OCI-LY1 (cell line): ENCODE measurements around the gene SORD.

Source experiments
- H2AFZ ChIP-seq: fragments of 200-600 bp; sonication (generic), shearing (Covaris generic); 2 replicates; pipeline ENCODE4 v1.6.0; 2014; ENCODE audit warnings: antibody characterized with exemption, mild to moderate bottlenecking, low read length
- H3F3A ChIP-seq: fragments of 200-600 bp; sonication (generic), shearing (Covaris generic); 2 replicates; pipeline ENCODE4 v1.6.0; 2014; ENCODE audit warnings: mild to moderate bottlenecking, antibody characterized with exemption, low read length, moderate library complexity; ENCODE audit not compliant: insufficient read depth
- H3K27ac ChIP-seq: fragments of 200-600 bp; sonication (generic); 2 replicates; pipeline ENCODE4 v1.5.1; 2014; ENCODE audit warnings: low read length, mixed run types, mild to moderate bottlenecking, low read depth; ENCODE audit not compliant: poor library complexity, severe bottlenecking
- H3K27me3 ChIP-seq: fragments of 200-600 bp; sonication (generic); 2 replicates; pipeline ENCODE4 v1.6.0; 2014; ENCODE audit warnings: antibody characterized with exemption, mild to moderate bottlenecking, low read length, moderate library complexity; ENCODE audit not compliant: insufficient read depth
- H3K36me3 ChIP-seq: fragments of 200-600 bp; sonication (generic); 2 replicates; pipeline ENCODE4 v1.6.1; 2014; ENCODE audit warnings: mild to moderate bottlenecking, antibody characterized with exemption, low read length, moderate library complexity, mixed read lengths; ENCODE audit not compliant: insufficient read depth
- H3K4me1 ChIP-seq: fragments of 200-600 bp; sonication (generic); 2 replicates; pipeline ENCODE4 v1.5.1; 2014; ENCODE audit warnings: mild to moderate bottlenecking, low read length, moderate library complexity; ENCODE audit not compliant: insufficient read depth, severe bottlenecking
- H3K4me2 ChIP-seq: fragments of 200-600 bp; sonication (generic), shearing (Covaris generic); 2 replicates; pipeline ENCODE4 v1.6.1; 2014; ENCODE audit warnings: low read length
- H3K4me3 ChIP-seq: fragments of 200-600 bp; sonication (generic); 2 replicates; pipeline ENCODE4 v1.5.1; 2014; ENCODE audit warnings: low read length, low read depth, mild to moderate bottlenecking, mixed read lengths; ENCODE audit not compliant: poor library complexity, severe bottlenecking
- H3K79me2 ChIP-seq: fragments of 200-600 bp; shearing (Covaris generic); 2 replicates; pipeline ENCODE4 v1.6.1; 2016; ENCODE audit warnings: mixed run types, low read length, mixed read lengths; ENCODE audit not compliant: insufficient read depth
- H3K9ac ChIP-seq: fragments of 200-600 bp; sonication (generic), shearing (Covaris generic); 2 replicates; pipeline ENCODE4 v1.6.1; 2014; ENCODE audit warnings: mild to moderate bottlenecking, low read length, mixed read lengths
- H3K9me2 ChIP-seq: fragments of 200-600 bp; sonication (generic), shearing (Covaris generic); 2 replicates; pipeline ENCODE4 v1.6.1; 2014; ENCODE audit warnings: low read depth, mild to moderate bottlenecking, low read length, mixed read lengths
- H3K9me3 ChIP-seq: fragments of 200-600 bp; shearing (Covaris generic); 2 replicates; pipeline ENCODE4 v1.6.1; 2014; ENCODE audit warnings: low read length, mixed read lengths
- H4K20me1 ChIP-seq: fragments of 200-600 bp; sonication (generic), shearing (Covaris generic); 2 replicates; pipeline ENCODE4 v1.6.0; 2016; ENCODE audit warnings: mild to moderate bottlenecking, low read length; ENCODE audit not compliant: insufficient read depth
- EZH2 ChIP-seq: fragments of 200-600 bp; sonication (generic), shearing (Covaris generic); IDR thresholded peaks from 2 replicates; pipeline ENCODE4 v1.8.0; 2017; ENCODE audit warnings: borderline replicate concordance, mixed run types, mild to moderate bottlenecking, antibody characterized with exemption, low read length, moderate library complexity, mixed read lengths
- TF ChIP-seq, protein P1 (sequence below): fragments of 200-600 bp; sonication (generic), shearing (Covaris generic); IDR thresholded peaks from 2 replicates; pipeline ENCODE4 v1.5.1; 2017; ENCODE audit warnings: mild to moderate bottlenecking, antibody characterized with exemption, low read length, moderate library complexity, mixed read lengths

SORD gene

DNA sequence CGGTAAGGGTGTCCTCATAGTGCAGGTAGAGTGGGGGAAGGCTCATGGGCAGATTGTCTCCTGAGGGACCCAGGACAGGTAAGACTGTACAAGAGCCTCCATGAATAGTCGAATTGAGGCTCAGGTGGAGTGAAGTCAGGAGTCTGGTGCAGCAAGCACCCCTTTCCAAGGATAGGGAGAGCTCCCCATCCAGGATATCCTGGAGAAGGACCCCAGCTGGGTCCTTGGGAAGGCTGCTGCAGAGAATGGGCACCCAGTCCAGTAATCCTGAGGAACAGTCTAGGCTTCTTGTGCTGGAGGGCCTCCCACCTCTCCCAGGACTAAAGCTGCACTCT is 91.7 kb downstream of the SORD start:
- Histone ChIP-seq H3K9ac (no peak overlapping the region; the same call in 1 of the 2 replicates), H3K9me3 (no peaks in the 10 kb centered on the region), H3K36me3 (no peaks in the 10 kb centered on the region), H3K27ac (no peak overlapping the region), H2AFZ (no peak overlapping the region), H3K27me3 (0 out of 2 replicates have a peak, but pooled peaks cover 3% of the 10 kb centered on the region), H3K9me2 (no peaks in the 10 kb centered on the region), H3K79me2 (no peaks in the 10 kb centered on the region), H3K4me2 (peak overlapping the region; percentile 56; the same call in 1 of the 2 replicates), H4K20me1 (no peaks in the 10 kb centered on the region), H3F3A (no peaks in the 10 kb centered on the region), H3K4me1 (peaks cover 14% of the 10 kb centered on the region), H3K4me3 (peak overlapping the region; percentile 54)
- TF ChIP-seq, protein P1, sequence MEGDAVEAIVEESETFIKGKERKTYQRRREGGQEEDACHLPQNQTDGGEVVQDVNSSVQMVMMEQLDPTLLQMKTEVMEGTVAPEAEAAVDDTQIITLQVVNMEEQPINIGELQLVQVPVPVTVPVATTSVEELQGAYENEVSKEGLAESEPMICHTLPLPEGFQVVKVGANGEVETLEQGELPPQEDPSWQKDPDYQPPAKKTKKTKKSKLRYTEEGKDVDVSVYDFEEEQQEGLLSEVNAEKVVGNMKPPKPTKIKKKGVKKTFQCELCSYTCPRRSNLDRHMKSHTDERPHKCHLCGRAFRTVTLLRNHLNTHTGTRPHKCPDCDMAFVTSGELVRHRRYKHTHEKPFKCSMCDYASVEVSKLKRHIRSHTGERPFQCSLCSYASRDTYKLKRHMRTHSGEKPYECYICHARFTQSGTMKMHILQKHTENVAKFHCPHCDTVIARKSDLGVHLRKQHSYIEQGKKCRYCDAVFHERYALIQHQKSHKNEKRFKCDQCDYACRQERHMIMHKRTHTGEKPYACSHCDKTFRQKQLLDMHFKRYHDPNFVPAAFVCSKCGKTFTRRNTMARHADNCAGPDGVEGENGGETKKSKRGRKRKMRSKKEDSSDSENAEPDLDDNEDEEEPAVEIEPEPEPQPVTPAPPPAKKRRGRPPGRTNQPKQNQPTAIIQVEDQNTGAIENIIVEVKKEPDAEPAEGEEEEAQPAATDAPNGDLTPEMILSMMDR = no peak
- no peak for TF ChIP-seq EZH2

GRCh38 chr15:45115312-45115820 is 92.4 kb downstream of the SORD start:
- H3K9me3 ChIP-seq = no peaks in the 10 kb centered on the region
- H3K36me3 ChIP-seq = no peaks in the 10 kb centered on the region
- no peaks in the 10 kb centered on the region for H4K20me1 ChIP-seq
- peaks cover 14% of the 10 kb centered on the region for H3K4me1 ChIP-seq
- TF ChIP-seq, protein P1 = no peak
- no peak for TF ChIP-seq EZH2
- H3F3A ChIP-seq = no peaks in the 10 kb centered on the region
- no peak overlapping the region for H3K9ac ChIP-seq
- H3K27me3 ChIP-seq = 0 out of 2 replicates have a peak, but pooled peaks cover 3% of the 10 kb centered on the region
- no peak overlapping the region for H2AFZ ChIP-seq
- no peak overlapping the region; the same call in 1 of the 2 replicates for H3K4me2 ChIP-seq
- H3K4me3 ChIP-seq = no peak overlapping the region
- H3K79me2 ChIP-seq = no peaks in the 10 kb centered on the region
- H3K9me2 ChIP-seq = no peaks in the 10 kb centered on the region
- H3K27ac ChIP-seq = no peak overlapping the region

GRCh38 chr15:45116006-45116481 is 93.0 kb downstream of the SORD start:
- peaks cover 14% of the 10 kb centered on the region for H3K4me1 ChIP-seq
- H3K27ac ChIP-seq = no peak overlapping the region
- H3K27me3 ChIP-seq = 0 out of 2 replicates have a peak, but pooled peaks cover 3% of the 10 kb centered on the region
- no peak overlapping the region for H3K4me3 ChIP-seq
- H3F3A ChIP-seq = no peaks in the 10 kb centered on the region
- no peaks in the 10 kb centered on the region for H3K9me2 ChIP-seq
- no peak overlapping the region for H3K4me2 ChIP-seq
- H3K79me2 ChIP-seq = no peaks in the 10 kb centered on the region
- no peak overlapping the region for H2AFZ ChIP-seq
- no peaks in the 10 kb centered on the region for H3K9me3 ChIP-seq
- TF ChIP-seq EZH2 = no peak
- TF ChIP-seq, protein P1 = no peak
- no peaks in the 10 kb centered on the region for H4K20me1 ChIP-seq
- H3K9ac ChIP-seq = no peak overlapping the region
- H3K36me3 ChIP-seq = no peaks in the 10 kb centered on the region
